CD4-positive, alpha-beta T cell treated with Interleukin-1 beta for 1 hour (primary cell): Measurements from ENCODE around the gene TMOD3.

Experiments
- DNase-seq, 2 donors: peaks; one replicate each; pipeline ENCODE4 v3.0.0-alpha.2; 2020 to 2022

The TMOD3 gene

GRCh38 chr15:51828621-51829375 is 655 bp upstream of the TMOD3 start:
- DNase-seq = no peak

- peak in 1 of 2 donors; percentile 9 for DNase-seq
Measured at GRCh38 chr15:51830276-51830806, 888 bp downstream of the TMOD3 start.

GRCh38 chr15:51833772-51834171 is 4.3 kb downstream of the TMOD3 start:
- DNase-seq = no peak

- peak in 1 of 2 donors; percentile 11 for DNase-seq
Measured at GRCh38 chr15:51837792-51838251, 8.4 kb downstream of the TMOD3 start.

- no peak for DNase-seq
Measured at GRCh38 chr15:51838270-51838669, 8.8 kb downstream of the TMOD3 start.

GRCh38 chr15:51840692-51841091 is 11.2 kb downstream of the TMOD3 start:
- DNase-seq = no peak

GRCh38 chr15:51841406-51842040 is 12.1 kb downstream of the TMOD3 start:
- no peak for DNase-seq

- DNase-seq = no peak
Measured at GRCh38 chr15:51842265-51842664, 12.8 kb downstream of the TMOD3 start.

- DNase-seq = no peak
Measured at GRCh38 chr15:51842852-51843737, 13.6 kb downstream of the TMOD3 start.

GRCh38 chr15:51844747-51845426 is 15.4 kb downstream of the TMOD3 start:
- no peak for DNase-seq

GRCh38 chr15:51846066-51846462 is 16.6 kb downstream of the TMOD3 start:
- DNase-seq = no peak

- DNase-seq = no peak
Measured at GRCh38 chr15:51846463-51847230, 17.2 kb downstream of the TMOD3 start.

GRCh38 chr15:51848811-51849210 is 19.4 kb downstream of the TMOD3 start:
- no peak for DNase-seq

GRCh38 chr15:51849860-51850259 is 20.4 kb downstream of the TMOD3 start:
- no peak for DNase-seq

- DNase-seq = no peak
Measured at GRCh38 chr15:51853998-51854397, 24.5 kb downstream of the TMOD3 start.

GRCh38 chr15:51855612-51856011 is 26.2 kb downstream of the TMOD3 start:
- no peak for DNase-seq

GRCh38 chr15:51856714-51857380 is 27.4 kb downstream of the TMOD3 start:
- DNase-seq = no peak

- DNase-seq = peak; percentile 64 to 69
Measured at GRCh38 chr15:51861557-51862359, 32.3 kb downstream of the TMOD3 start.

- DNase-seq = no peak
Measured at GRCh38 chr15:51863131-51863530, 33.7 kb downstream of the TMOD3 start.

- no peak for DNase-seq
Measured at GRCh38 chr15:51864408-51865056, 35.1 kb downstream of the TMOD3 start.
